ENCODE data around the gene MYL2. TPM values are rescaled to one million over a fixed set of nuclear protein-coding genes. Genes with fewer than 3 reads are reported as not detected.

The MYL2 gene
- total RNA-seq, 4 donors from 2014 or later: not detected

GRCh38 chr12:110906985-110907384 lies 13.4 kb downstream of the MYL2 start:
- TF ChIP-seq POLR2AphosphoS5 (IDR thresholded peaks at IDR 0.05): no peak
- TF ChIP-seq POLR2A (IDR thresholded peaks at IDR 0.05): no peak
- TF ChIP-seq, protein P1, sequence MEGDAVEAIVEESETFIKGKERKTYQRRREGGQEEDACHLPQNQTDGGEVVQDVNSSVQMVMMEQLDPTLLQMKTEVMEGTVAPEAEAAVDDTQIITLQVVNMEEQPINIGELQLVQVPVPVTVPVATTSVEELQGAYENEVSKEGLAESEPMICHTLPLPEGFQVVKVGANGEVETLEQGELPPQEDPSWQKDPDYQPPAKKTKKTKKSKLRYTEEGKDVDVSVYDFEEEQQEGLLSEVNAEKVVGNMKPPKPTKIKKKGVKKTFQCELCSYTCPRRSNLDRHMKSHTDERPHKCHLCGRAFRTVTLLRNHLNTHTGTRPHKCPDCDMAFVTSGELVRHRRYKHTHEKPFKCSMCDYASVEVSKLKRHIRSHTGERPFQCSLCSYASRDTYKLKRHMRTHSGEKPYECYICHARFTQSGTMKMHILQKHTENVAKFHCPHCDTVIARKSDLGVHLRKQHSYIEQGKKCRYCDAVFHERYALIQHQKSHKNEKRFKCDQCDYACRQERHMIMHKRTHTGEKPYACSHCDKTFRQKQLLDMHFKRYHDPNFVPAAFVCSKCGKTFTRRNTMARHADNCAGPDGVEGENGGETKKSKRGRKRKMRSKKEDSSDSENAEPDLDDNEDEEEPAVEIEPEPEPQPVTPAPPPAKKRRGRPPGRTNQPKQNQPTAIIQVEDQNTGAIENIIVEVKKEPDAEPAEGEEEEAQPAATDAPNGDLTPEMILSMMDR (IDR thresholded peaks at IDR 0.05): no peak
- TF ChIP-seq EP300 (IDR thresholded peaks at IDR 0.05): no peak
- no peaks in the 10 kb centered on the region for H3K36me3 ChIP-seq
- no peak overlapping the region for H3K27ac ChIP-seq
- H3K4me1 ChIP-seq: peaks cover 3% of the 10 kb centered on the region
- no peak overlapping the region for H3K4me3 ChIP-seq
- peaks cover 10% of the 10 kb centered on the region for H3K27me3 ChIP-seq
- no peak for DNase-seq (ENCODE audit: low spot score in 2 of 2)
- WGBS: 73% methylated on average over 4 of the region's 4 CpGs
- no peaks in the 10 kb centered on the region for H3K9me3 ChIP-seq

GRCh38 chr12:110906516-110906915 lies 13.9 kb downstream of the MYL2 start:
- Histone ChIP-seq H3K9me3 (no peaks in the 10 kb centered on the region), H3K36me3 (no peaks in the 10 kb centered on the region), H3K27me3 (peaks cover 10% of the 10 kb centered on the region), H3K27ac (no peak overlapping the region), H3K4me1 (peaks cover 3% of the 10 kb centered on the region), H3K4me3 (no peak overlapping the region)
- no peak for DNase-seq (ENCODE audit: low spot score in 2 of 2)
- TF ChIP-seq POLR2AphosphoS5 (IDR thresholded peaks at IDR 0.05) (no peak), EP300 (IDR thresholded peaks at IDR 0.05) (no peak), POLR2A (IDR thresholded peaks at IDR 0.05) (no peak)
- TF ChIP-seq, protein P1 (IDR thresholded peaks at IDR 0.05): no peak
- WGBS: 72% methylated on average over 5 of the region's 5 CpGs

DNA sequence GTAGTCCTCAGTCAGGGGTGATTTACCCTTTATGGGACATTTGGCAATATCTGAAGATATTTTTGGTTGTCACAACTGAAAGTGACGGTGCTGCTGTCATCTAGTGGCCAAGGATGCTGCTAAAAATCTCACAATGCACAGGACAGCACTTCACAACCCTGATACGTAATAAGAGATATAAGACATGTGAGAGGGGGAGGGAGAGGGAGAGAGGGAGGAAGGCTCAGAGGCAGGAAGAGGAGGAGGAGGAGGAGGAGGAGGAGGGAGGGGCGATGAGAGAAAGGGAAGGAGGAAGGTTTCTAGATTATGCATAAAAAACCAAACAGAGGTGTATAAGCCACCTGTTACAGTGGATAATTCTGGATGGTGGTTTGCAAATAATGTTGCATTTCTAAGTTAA lies 14.3 kb downstream of the MYL2 start:
- H3K4me1 ChIP-seq: peaks cover 3% of the 10 kb centered on the region
- H3K36me3 ChIP-seq: no peaks in the 10 kb centered on the region
- H3K4me3 ChIP-seq: no peak overlapping the region
- WGBS: 37% methylated on average over 3 of the region's 3 CpGs
- H3K27me3 ChIP-seq: peaks cover 10% of the 10 kb centered on the region
- no peak overlapping the region for H3K27ac ChIP-seq
- TF ChIP-seq POLR2A (IDR thresholded peaks at IDR 0.05) (no peak), EP300 (IDR thresholded peaks at IDR 0.05) (no peak), POLR2AphosphoS5 (IDR thresholded peaks at IDR 0.05) (no peak)
- TF ChIP-seq, protein P1 (IDR thresholded peaks at IDR 0.05): no peak
- H3K9me3 ChIP-seq: no peaks in the 10 kb centered on the region
- DNase-seq (ENCODE audit: low spot score in 2 of 2): no peak

- Histone ChIP-seq H3K4me3 (no peak overlapping the region), H3K36me3 (no peaks in the 10 kb centered on the region), H3K27me3 (peaks cover 4% of the 10 kb centered on the region), H3K27ac (no peak overlapping the region), H3K9me3 (no peaks in the 10 kb centered on the region), H3K4me1 (peaks cover 3% of the 10 kb centered on the region)
- 94% methylated on average over 4 of the region's 4 CpGs for WGBS
- no peak for DNase-seq (ENCODE audit: low spot score in 2 of 2)
- TF ChIP-seq EP300 (IDR thresholded peaks at IDR 0.05) (no peak), POLR2A (IDR thresholded peaks at IDR 0.05) (no peak), POLR2AphosphoS5 (IDR thresholded peaks at IDR 0.05) (no peak)
- TF ChIP-seq, protein P1 (IDR thresholded peaks at IDR 0.05): no peak
Measured at GRCh38 chr12:110903511-110903910, 16.9 kb downstream of the MYL2 start.

- 86% methylated on average over 4 of the region's 4 CpGs for WGBS
- Histone ChIP-seq H3K27me3 (peaks cover 4% of the 10 kb centered on the region), H3K27ac (no peak overlapping the region), H3K36me3 (no peaks in the 10 kb centered on the region), H3K4me3 (no peak overlapping the region), H3K4me1 (no peaks in the 10 kb centered on the region), H3K9me3 (no peaks in the 10 kb centered on the region)
- no peak for DNase-seq (ENCODE audit: low spot score in 2 of 2)
- TF ChIP-seq, protein P1 (IDR thresholded peaks at IDR 0.05): no peak
- TF ChIP-seq POLR2AphosphoS5 (IDR thresholded peaks at IDR 0.05): no peak
- TF ChIP-seq EP300 (IDR thresholded peaks at IDR 0.05): no peak
- TF ChIP-seq POLR2A (IDR thresholded peaks at IDR 0.05): no peak
Measured at GRCh38 chr12:110901401-110901800, 19.0 kb downstream of the MYL2 start.

Measured in suprapubic skin (tissue), 4 donors.